H54 (cell line): Measurements from ENCODE around the gene CTBP1.

ENCODE experiments used
- DNase-seq: peaks from one replicate; pipeline ENCODE4 v3.0.0; 2011; ENCODE audit warnings: low spot score, mixed read lengths; ENCODE audit not compliant: insufficient read length
- FAIRE-seq: peaks from 3 replicates; lab custom pipeline; 2011; peaks lifted over from hg19 to GRCh38; lab: Jason Lieb, UNC
- POLR2A ChIP-seq: IDR thresholded peaks from 2 replicates; pipeline ENCODE4 v1.6.1; 2011; ENCODE audit warnings: low read depth, mild to moderate bottlenecking, low read length

CTBP1 gene

GRCh38 chr4:1213336-1213995 is 35.5 kb downstream of the CTBP1 start:
- no peak for TF ChIP-seq POLR2A
- no peak for FAIRE-seq
- no peak for DNase-seq

GRCh38 chr4:1212546-1213335 is 36.2 kb downstream of the CTBP1 start:
- FAIRE-seq = no peak
- no peak for DNase-seq
- TF ChIP-seq POLR2A = no peak

GRCh38 chr4:1211891-1212545 is 36.9 kb downstream of the CTBP1 start:
- DNase-seq (no peak), FAIRE-seq (no peak)
- no peak for TF ChIP-seq POLR2A

GRCh38 chr4:1211371-1211770 is 37.6 kb downstream of the CTBP1 start:
- FAIRE-seq = no peak
- TF ChIP-seq POLR2A = no peak
- no peak for DNase-seq

- FAIRE-seq (no peak), DNase-seq (no peak)
- no peak for TF ChIP-seq POLR2A
These were observed 38.0 kb downstream of the CTBP1 start for GRCh38 chr4:1210971-1211370.

- no peak for TF ChIP-seq POLR2A
- no peak for FAIRE-seq
- no peak for DNase-seq
These were observed 38.6 kb downstream of the CTBP1 start for GRCh38 chr4:1210241-1210841.

GRCh38 chr4:1209821-1210220 is 39.1 kb downstream of the CTBP1 start:
- TF ChIP-seq POLR2A = no peak
- DNase-seq = no peak
- no peak for FAIRE-seq

- DNase-seq = no peak
- no peak for TF ChIP-seq POLR2A
- FAIRE-seq = no peak
These were observed 39.8 kb downstream of the CTBP1 start for GRCh38 chr4:1208970-1209704.

GRCh38 chr4:1208266-1208961 is 40.5 kb downstream of the CTBP1 start:
- no peak for TF ChIP-seq POLR2A
- FAIRE-seq (no peak), DNase-seq (no peak)

GRCh38 chr4:1207603-1208265 is 41.2 kb downstream of the CTBP1 start:
- no peak for TF ChIP-seq POLR2A
- FAIRE-seq = no peak

GRCh38 chr4:1207157-1207470 is 41.8 kb downstream of the CTBP1 start:
- DNase-seq (no peak), FAIRE-seq (no peak)
- no peak for TF ChIP-seq POLR2A

More at GRCh38 chr4:1207603-1208265, 41.2 kb downstream of the CTBP1 start:
- no peak for DNase-seq
